ENCODE data around the gene JPH4.
"Not testable (repeated sequence)": the region's sequence is repeated elsewhere in the genome, so short reads cannot be mapped to it uniquely, and the experiment has no call there.

The JPH4 gene

GRCh38 chr14:23608454-23608853, 29.9 kb upstream of the JPH4 start:
- FAIRE-seq, result no peak

DNA sequence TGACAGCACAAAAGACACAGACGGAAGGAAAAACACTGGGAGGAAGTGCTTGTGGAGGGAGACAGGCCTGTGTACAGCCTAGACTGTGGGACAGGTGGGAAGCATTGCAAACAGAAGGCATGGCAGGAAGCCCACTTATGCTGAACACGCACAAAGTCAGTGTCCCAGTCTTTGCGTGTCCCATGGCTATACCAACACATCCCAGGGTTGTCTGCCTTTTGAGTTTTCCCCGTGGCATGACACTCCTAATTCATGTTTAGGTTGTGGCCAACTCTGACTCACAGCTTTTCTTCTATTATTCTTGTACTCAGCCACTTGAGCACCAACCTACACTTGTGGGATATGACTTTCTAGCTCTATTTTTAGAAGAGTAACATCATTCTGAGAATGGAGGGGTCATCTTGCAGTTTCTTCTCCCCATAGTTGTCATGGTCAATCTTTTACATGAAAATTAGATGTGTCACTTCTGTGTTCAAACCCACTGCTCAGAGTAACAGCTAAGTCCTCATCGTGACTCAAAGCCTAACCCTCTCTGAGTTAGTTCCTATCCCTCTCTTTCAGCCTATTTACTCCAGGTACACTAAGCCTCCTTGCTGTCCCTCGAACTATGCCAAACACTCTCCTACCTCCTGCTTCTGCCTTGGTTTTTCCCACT, 27.5 kb upstream of the JPH4 start:
- FAIRE-seq, result no peak

DNA sequence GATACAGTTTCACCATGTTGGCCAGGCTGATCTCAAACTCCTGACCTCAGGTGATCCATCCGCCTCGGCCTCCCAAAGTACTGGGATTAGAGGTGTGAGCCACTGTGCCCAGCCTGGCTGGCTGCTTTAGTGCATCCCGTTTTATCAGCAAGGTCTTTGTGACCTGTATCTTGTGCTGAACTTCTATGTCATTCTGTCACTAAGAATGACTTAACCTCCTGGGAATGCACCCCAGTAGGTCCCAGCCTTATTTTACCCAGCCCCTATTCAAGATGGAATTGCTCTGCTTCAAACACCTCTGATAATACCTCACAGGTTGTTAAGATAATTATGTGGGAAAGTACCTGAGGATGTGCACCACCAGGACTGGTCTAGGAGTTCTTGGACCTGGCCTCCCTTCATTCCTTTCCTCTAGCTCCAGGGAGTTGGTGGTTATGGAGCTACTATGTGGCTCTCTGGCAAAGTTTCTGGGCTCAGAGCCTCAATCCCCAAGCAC, 26.1 kb upstream of the JPH4 start:
- FAIRE-seq, result no peak

- FAIRE-seq, result no peak
These were observed 25.6 kb upstream of the JPH4 start for GRCh38 chr14:23604148-23604547.

GRCh38 chr14:23603103-23603502, 24.5 kb upstream of the JPH4 start:
- no peak for FAIRE-seq

DNA sequence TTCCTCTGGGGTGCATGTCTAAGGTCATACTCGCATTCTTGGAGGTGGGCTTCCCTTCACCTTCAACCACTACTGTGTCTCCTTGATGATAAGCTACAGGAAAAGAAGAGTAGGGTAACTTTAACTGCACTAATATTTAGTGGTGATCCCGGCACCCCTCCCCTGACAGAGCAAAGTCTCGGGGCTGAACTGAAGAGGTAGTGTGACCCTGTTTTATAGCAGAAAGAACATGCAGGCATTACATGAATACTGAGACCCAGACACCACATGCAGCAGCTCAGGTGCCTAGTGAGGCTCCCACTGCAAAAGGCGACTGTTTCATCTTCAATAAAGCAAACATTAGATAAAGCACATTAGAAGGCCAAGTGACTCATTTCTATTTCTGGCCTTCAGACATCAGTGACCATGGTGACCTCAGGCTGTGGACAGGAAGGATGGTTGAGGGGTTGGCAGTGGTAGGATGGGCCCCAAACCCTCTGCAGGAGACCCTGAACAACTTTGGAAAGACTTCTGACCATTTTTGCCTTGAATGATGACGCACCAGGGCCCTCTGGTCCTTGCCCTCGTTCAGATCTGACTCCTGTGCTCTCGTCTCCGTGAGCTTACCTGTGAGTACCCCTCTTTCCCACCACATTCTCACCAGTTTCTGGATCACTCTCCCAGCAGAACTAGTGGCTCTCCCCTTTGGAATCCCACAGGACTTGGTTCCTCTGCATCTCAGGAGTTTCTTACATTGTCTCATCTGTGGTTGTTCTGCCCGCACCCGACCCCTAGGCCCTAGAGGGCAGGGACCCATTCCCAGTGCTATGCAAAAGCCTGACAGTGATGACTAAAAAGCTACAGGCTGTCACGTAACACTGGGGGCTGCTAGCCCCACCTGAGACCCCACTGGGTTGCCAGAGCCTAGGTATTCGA, 23.8 kb upstream of the JPH4 start:
- no peak for FAIRE-seq

DNA sequence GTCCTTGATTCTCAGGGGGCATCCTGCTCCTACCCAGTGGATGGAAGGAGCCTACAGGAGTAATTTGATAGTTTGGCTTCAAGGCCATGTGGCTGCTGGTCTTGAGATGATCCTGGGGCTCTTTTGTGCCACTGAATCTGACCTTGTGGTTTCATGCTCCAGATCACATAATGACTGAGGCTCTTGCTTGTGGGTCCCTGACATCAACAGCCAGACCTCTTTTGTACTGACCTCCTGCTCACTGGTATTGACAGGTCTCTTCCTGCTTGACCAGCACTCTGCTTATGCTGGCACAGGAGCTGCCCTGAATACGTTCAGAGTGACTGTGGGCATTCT, 23.2 kb upstream of the JPH4 start:
- FAIRE-seq, result no peak

- FAIRE-seq, result no peak
These were observed 22.8 kb upstream of the JPH4 start for GRCh38 chr14:23601424-23601823.

- FAIRE-seq, result no peak
These were observed 22.2 kb upstream of the JPH4 start for GRCh38 chr14:23600806-23601205.

DNA sequence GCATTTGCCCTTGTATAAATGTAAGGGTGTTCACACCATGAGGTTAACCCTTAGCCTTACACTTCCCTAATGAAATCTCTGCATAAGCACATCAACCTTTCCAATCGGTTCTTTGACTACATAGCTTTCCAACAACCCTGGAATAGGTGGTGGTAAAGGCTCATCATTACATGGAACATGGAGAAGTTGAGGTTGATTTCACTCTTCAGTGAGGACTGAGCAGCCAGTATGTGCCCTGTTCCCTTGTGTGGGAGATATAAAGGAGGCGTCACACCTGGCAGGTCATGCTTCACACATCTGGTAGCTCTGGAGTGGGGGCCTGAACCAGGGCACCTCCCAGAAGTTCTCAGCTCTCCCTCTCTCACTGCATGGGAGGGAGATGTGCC, 21.7 kb upstream of the JPH4 start:
- FAIRE-seq, result no peak

DNA sequence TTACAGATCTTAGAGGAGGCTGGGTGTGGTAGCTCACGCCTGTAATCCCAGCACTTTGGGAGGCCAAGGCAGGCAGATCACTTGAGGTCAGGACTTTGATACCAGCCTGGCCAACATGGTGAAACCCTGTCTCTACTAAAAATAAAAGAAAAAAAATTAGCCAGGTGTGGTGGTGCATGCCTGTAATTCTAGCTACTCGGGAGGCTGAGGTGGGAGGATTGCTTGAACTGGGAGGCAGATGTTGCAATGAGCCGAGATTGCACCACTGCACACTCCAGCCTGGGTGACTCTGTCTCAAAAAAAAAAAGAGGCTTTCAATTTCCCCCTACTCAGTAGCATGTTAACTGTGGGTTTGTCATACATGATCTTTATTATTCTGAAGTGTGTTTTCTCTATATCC, 15.6 kb upstream of the JPH4 start:
- FAIRE-seq, result not testable (repeated sequence)

GRCh38 chr14:23590198-23590597, 11.6 kb upstream of the JPH4 start:
- FAIRE-seq, result no peak

DNA sequence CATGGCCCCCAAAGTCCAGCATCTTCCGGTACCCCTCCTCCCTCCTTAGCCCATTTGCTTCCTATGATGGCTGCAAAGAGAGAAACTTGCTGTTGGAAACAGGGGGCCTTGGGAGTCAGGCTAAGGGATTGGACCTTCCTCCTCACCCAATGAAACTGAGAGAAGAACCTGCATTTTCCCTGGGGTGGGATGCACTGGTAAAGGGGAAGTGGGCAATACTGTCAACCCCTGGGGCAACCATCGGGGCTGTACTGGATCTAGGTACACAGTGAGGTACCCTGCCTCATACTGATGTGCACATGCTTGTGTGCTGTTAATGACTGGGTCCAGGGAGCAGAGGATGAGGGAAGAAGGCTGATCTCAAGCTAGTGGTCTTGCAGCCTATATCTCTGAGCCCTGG, 11.0 kb upstream of the JPH4 start:
- FAIRE-seq, result no peak

DNA sequence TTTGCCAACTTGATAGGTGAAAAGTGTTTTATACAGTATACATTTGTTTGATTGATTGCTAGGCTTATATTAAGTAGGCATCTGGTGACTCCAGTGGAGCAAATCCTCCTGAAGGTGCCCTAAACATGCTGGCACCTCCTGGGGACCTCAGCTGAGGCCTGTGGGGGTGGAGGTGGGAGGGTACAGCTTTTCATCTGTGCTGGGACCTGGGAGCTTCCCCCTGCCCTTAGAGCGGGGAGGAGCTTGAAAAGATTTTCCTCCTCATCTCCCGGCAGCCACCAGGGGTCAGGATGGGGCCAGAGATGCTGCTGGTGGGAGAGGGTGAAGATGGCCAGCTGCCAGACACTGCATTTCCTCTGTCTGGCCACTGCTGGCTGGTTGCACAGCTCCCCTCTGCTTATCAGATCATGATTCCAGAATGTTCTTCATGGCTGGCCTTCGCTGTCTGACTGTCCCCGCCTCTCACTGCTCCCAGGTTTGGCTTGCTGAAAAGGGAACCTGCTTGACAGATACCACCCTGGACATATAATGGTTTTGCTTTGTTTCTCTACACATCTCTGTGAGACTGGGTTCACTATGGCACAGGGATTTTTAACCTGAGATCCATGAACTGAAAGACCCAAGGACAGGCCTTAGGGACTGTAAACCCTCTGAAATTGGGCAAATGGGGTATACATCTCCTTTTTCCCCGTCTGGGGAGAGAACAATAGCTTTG, 10.5 kb upstream of the JPH4 start:
- no peak for FAIRE-seq

- not testable (repeated sequence) for FAIRE-seq
These were observed 6.1 kb upstream of the JPH4 start for GRCh38 chr14:23584527-23585203.

DNA sequence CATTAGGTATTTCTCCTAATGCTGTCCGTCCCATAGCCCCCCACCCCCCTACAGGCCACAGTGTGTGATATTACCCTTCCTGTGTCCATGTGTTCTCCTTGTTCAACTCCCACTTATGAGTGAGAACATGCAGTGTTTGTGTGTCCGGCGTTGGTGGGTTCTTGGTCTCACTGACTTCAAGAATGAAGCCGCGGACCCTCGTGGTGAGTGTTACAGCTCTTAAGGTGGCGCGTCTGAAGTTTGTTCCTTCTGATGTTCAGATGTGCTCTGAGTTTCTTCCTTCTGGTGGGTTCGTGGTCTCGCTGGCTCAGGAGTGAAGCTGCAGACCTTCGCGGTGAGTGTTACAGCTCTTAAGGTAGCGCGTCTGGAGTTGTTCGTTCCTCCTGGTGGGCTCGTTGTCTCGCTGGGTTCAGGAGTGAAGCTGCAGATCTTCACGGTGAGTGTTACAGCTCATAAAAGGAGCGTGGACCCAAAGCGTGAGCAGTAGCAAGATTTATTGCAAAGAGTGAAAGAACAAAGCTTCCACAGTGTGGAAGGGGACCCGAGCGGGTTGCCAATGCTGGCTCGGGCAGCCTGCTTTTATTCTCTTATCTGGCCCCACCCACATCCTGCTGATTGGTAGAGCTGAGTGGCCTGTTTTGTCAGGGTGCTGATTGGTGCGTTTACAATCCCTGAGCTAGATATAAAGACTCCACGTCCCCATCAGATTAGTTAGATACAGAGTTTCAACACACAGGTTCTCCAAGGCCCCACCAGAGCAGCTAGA, 5.4 kb upstream of the JPH4 start:
- FAIRE-seq, result not testable (repeated sequence)

DNA sequence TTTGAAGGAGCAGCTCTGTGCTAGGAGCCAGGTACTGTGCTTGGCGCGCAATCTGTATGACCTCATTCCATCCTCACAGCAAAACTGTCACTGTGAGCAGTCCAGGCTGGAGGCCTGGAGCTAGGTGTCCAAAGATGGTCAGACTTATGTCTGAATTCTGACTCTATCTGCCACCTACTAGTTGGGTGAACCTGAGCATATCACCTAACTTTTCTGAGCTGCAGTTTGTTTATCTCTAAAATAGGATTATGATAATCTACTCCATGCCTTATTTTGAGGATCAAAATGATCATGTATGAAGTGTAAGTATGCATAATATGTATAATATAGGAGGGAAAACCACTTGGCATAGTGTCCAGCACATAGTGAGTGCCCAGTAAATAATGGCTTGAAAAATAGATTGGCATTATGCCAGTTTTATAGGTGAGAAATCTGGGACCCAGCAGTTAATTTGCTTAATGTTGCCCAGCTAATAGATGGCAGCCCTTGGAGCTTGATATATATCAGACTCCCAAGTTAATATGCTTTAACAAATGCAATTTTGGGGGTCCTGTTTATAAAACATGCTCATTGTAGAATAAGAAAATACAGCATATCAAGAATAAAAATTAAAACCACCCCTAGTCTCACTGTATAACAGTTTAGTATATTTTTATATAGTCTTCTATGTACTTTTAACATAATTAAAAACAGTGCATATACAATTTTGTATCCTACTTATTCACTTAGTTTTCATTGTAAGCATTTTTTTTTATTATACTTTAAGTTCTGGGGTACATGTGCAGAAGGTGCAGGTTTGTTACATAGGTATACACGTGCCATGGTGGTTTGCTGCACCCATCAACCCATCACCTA, 4.5 kb upstream of the JPH4 start:
- no peak for FAIRE-seq

DNA sequence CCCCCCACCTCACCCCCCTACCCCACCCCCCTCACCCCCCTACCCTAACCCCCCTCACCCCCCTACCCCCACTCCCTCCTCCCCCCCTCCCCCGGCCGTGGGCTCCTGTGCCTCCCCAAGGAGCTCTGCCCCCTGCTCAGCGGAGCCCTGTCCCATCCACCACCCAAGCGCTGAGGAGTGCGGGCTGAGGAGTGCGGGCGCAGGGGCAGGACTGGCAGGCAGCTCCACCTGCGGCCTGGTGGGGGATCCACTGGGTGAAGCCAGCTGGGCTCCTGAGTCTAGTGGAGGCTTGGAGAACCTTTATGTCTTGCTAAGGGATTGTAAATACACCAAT, 2.3 kb upstream of the JPH4 start:
- no peak for FAIRE-seq

GRCh38 chr14:23580152-23580926, 1.7 kb upstream of the JPH4 start:
- no peak for FAIRE-seq

DNA sequence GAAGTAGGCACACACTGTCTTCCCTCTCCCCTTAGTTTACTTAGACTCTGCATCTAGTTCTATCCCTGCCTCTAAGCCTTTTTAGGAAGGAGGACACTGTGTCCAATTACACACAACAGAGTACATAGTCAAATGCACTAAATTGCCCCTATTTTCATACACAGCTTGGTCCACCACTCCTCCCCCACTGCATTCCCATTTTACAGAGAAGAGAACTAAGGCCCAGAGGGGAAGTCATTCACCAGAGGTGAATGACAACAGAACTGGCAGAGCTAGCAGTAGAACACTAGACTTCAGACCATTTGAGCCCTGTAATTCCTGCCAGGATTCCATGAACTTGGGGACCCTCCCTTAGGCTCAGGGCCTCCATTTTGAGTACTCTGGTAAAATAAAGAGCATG, 1.1 kb upstream of the JPH4 start:
- no peak for FAIRE-seq

DNA sequence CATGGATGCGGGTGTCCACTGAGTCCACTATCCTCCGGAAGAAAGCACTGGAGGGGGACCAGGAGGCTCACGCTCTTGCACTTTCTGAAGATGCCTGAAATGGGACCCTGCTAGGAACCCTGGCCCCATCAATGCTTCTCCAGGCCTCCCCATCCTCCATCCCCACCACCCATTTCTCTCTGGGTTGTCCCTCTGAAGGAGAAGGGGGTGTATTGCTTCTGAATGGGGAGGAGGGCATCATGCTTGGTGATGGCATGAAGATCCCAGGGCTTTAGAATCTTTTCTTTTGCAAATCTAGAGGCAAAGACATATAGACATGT, 681 bp upstream of the JPH4 start:
- FAIRE-seq, result no peak

Measured in A204.1 (cell line).